GM21526 (cell line): ENCODE measurements around the gene RAET1G.
"Not testable (repeated sequence)": the region's sequence is repeated elsewhere in the genome, so short reads cannot be mapped to it uniquely, and the experiment has no call there.

Experiments used
- ATAC-seq: cut with Tn5 transposase; IDR thresholded peaks from one replicate; pipeline ENCODE4 v1.9.1; 2021; ENCODE audit warnings: moderate library complexity; ENCODE audit not compliant: unreplicated experiment, low FRiP score

Gene RAET1G

DNA sequence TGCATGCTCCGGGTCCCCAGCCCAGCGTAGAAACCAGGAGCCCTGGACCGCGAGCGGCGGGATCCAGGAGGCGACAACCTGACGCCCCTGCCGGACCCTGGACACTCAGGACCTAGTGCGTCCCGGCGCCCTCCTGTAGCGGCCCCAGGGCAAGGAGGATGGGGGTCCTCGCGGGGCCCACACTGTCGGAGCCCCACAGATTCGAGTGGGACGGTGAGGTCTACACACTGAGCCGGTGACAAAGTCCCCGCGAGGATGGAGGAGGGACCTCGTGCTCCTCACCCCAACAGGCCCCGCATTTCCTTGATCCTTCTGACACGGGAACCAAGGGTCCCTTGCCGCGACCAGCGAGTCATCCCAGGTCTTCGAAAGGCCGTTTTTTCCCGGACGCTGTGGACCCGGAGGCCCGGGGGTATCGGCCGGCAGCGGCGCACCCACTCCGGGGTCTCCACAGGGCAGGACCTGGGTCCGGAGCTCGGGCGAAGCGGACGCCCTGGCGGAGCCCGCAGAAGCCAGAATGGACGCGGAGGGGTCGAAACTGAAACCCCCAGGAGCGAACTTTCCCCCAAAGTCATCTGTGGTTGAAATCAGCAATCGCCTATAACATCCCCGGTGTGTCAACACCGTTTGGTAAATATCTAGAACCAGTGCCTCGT, 31.5 kb upstream of the RAET1G start:
- not testable (repeated sequence) for ATAC-seq

DNA sequence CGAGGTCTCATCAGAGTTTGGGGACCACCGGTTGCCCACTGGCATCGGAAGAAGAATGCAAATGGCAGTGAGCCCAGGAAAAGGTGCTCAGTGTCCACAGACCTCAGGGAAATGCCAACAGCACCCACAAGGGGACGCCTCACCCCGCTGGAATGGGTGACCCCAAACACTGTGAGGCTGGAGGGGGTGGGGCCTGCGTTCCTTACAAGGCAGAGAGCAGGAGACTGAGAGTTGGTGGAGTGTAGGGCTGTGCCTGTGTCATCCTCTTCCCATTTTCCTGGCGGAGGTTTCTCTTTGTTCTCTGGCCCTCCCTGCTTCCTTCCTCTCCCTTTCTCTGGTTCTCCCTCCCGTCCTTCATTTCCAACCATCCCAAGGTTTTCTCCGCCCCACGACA, 31.0 kb upstream of the RAET1G start:
- not testable (repeated sequence) for ATAC-seq

DNA sequence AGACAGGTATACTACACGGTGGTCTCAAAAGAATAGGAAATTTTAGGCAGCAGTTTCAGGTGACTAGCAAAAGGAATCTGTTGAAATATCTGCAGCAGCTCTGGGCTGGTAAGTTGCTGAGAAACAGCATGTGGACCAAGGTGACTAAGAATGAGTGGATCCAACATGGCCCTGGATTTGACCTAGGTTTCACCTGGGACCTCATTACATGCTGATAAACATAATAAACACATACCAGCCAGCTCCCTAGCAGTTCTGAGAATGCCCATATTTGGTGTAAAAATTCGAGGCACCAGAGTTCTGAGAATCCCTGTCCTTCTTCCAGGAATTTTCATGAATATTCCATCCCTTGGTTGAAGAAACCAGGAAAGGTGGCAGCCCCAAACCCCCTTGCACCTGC, 30.5 kb upstream of the RAET1G start:
- not testable (repeated sequence) for ATAC-seq

DNA sequence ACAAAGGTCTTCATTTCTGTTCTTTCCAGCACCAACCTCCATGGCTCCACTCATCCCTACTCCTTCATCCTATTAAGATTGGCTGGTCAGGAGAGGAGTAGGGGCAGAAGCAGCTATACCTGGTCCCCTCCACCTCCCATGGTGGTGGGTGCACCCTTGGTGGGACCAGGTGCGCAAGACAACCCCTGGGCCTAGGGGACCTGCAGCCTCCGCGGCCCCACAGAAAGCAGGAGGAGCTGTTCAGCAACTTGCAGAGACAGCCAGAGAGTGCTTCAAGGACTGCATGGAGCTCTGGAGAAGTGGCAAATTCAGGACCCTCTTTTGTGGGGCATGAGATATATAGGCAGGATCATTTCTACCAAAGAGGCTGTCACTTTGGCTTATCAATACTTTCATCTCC, 28.7 kb upstream of the RAET1G start:
- ATAC-seq, result no peak

DNA sequence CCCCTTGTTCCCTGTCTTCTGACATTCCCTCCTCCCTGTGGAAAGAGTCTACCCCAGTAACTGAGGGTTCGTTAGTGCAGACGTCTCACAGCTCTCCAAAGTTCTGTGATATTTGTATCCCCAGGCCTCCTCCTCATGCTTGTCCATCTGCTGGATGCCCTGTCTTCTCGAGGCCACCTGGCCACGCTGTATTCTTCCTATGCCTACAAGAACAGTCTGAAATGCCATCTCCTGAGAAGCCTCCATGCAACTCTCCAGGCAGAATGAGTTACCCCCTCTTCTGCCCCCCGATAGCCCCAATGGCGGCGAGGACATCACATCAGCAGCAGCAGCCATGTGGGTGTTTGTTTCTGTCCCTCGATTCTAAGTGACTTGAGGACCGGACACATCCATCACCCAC, 28.2 kb upstream of the RAET1G start:
- ATAC-seq, result no peak

DNA sequence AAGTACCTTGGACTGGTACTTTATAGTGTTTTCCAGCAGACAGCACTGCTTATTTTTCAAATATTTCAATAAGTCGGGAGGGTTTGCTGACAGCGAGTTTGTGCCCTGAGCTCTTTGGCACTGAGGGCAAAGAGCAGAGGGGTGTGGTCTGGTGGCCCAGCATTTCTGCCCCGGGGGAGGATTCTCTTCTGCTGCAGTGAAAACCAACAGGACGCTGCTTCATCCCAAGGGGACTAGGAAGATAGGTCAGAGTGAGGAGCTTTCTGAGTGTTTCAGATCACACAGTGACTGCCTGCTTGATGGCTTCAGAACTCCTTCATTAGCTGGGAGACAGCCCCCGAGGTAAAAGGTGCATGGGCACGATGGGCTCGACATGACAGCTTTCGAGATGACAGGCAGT, 27.5 kb upstream of the RAET1G start:
- ATAC-seq, result no peak

DNA sequence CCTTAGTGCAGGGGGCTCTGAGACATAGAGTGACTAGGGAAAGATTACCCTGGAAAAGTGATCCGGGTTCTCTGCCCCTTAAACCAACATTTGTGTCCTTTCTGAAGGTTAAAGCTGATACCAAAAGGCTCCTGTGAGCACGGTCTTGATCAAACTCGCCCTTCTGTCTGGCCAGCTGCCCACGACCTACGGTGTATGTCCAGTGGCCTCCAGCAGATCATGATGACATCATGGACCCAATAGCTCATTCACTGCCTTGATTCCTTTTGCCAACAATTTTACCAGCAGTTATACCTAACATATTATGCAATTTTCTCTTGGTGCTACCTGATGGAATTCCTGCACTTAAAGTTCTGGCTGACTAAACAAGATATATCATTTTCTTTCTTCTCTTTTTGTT, 25.7 kb upstream of the RAET1G start:
- ATAC-seq, result no peak

DNA sequence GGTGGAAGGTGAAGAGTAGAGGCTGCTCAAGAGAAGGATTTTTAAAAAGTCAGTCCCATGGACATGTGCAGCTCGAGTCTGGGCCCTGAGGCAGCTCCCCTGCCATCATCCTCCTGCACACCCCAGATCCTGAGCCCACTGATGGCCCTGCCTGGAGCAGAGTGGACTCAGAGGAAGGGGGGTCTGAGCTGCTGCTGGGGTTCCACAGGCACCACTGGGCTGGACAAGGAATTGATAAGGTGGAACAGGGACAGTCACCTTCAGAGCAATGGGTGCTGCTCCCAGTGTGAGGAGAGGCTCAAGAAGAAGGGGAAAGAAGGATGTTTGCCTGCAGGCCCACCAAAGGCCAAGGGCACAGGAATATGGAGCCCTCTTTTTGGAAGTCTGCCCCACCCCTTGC, 25.1 kb upstream of the RAET1G start:
- no peak for ATAC-seq

DNA sequence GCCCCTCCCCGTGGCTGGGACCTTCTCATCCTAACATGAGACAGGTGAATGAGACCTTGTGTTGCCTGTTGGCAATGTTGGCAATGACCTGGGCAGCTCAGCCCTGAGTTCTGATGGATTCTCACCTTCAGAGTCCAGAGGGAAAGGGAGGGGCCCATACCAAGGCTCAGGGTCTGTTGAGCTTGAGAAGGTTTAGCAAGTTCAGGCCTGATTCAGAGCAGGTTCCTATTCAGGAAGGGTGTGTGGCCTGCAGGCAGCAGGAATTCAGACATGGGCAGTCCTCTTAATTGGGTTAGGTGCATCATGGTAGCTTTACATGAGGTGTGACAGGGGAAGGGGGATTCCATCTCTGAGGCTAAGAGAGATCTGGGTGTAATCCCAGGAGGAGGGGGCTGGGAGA, 24.6 kb upstream of the RAET1G start:
- not testable (repeated sequence) for ATAC-seq

DNA sequence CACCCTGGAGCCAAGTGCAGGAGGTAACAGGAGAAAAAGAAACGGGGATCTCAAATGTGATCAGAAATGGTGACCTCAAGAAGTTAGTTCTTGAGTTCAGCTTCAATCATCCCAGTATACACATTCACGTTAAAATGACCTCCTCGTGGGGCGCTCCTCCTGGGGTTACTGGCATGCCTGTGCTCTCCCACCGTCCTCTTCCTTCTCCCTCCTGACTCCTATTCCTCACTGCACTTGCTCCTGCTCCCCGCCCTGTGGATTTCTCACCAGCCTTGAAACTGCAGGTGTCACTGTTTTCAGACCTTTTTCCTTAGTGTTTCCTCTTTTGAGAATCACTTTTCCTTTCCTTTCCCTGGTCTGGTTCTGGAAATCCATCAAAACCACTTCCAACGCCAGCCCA, 23.7 kb upstream of the RAET1G start:
- not testable (repeated sequence) for ATAC-seq

DNA sequence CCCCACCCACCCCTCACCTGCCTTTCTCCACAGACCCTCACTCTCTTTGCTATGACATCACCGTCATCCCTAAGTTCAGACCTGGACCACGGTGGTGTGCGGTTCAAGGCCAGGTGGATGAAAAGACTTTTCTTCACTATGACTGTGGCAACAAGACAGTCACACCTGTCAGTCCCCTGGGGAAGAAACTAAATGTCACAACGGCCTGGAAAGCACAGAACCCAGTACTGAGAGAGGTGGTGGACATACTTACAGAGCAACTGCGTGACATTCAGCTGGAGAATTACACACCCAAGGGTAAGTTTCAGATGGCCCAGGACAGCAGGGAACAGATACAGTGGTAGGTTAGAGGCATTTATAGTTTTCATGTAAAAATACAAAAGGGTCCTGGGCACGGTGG, 22.4 kb upstream of the RAET1G start:
- ATAC-seq, result not testable (repeated sequence)

DNA sequence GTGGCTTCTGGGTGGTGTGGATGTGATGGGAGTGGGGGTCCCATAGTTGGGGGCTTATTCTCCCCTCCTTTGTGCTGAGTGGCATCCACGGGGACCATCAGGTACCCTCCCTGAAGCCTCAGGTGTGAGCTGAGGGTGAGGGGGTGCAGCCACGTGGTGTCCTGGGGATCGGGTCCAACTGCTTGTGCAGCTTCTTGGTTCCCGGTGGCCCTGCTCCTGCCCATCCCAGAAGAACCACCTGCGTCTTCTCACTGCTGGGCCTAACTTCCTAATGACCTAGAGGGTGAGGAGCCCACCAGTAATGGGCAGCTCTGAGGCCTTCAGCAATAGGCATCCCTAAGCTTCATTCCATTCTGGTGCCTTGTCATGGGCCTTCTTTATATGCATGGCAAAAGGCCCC, 20.4 kb upstream of the RAET1G start:
- ATAC-seq, result not testable (repeated sequence)

DNA sequence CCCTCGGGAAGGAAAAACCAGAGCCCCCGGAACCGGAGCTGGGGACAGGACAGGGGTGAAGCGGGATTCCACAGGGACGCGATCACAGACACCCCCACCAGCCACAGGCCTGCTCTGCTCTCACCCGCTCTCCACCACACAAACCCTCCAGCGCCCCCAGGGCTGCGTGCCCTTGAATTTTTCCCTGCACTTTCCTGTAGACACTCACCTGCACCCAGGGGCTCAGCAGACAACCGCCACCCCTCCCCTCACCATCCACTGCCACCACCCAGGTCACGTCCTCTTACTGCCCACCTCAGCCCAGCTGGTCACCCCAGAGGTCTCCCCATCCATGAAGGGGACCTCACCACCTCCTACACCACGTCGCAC, 19.5 kb upstream of the RAET1G start:
- no peak for ATAC-seq

DNA sequence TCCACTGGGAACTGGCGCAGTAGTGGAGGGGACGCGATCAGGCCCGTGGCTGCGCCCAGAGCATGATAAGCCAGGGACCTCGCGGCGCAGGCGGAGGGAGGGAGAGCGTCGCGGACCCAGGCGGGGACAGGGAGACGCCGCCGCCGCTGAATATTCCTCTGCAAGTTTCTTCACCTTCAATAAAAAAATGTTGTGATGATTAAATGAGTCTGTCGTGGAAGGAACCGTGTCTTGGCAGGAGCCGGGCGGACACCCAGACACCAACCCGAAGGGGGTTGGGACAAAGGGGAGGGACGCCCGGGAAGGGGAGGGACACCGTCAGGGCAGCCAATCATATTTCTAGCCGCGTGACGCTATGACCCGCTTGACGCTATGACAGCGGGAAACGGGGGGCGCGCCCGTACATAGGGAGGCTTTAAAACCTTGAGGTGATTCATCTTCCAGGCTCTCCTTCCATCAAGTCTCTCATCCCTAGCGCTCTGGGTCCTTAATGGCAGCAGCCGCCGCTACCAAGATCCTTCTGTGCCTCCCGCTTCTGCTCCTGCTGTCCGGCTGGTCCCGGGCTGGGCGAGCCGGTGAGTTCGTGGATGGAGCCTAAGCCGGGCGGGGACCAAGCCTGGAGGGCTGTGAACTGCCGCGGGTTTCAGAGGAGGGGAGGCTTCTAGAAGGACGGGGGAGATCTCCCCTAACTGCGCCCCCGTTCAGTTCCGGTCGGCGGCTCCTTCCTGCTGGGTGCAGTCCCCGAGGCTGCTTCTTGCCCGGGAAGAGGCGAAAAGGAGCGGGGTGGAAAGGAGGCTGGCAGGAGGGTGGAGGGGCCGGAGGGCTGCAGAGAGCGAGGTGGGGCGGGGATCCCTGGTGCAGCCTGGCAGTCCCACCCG, 18.9 kb upstream of the RAET1G start, which contains the start of gene ULBP2:
Gene ULBP2 (plus strand): TSS at position 432 of the 878 bp plus-strand sequence. CDS start 59 bp downstream, at position 491.
- peak; percentile 45 for ATAC-seq

DNA sequence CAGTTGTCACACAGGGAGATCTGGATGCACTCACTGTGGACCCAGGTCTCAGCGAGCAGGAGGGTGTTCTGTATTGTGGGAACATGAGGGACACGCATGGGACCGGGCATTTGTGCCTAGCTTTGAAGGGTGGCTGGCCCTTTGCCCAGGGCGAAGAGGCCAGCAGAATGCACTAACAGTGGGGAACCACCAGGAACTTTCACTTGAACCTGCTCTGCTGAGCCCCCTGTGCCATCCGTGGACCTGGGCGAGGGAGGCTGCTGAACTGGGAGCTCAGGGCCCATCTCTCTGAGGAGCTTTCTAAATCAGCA, 17.7 kb upstream of the RAET1G start:
- no peak for ATAC-seq

DNA sequence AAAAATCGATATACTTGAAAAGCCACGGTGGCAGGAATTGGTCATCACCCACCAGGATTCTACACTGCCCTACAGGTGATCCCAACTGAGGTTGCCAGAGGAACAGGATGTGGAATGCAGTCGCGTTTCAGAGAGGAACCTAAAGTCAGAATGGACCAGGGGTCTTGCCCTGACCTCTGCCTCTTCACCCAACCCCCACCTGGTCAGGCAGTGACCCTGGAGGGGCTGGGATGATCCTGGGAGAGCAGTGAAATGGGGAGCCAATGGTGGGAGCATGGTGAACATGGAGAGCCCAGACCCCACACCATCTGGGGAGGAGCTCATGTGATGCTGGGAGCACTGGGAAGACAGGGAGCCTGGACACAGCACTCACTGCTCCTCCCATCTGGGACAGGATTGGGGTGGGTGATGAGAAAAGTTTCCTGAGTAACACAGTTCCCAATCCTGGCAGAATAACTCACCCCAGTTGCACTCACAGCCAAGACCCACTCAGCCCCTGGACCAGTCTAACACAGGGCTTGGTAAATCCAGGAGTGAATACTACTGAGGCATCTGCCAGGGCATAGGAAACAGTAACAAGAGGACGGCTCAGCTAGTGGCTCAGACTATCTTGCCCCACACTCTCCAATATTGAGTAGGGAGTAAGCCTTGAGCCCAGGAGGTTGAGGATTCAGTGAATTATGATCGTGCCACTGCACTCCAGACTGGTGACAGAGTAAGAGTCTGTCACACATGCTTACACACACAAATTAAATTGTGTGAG, 17.2 kb upstream of the RAET1G start:
- no peak for ATAC-seq

DNA sequence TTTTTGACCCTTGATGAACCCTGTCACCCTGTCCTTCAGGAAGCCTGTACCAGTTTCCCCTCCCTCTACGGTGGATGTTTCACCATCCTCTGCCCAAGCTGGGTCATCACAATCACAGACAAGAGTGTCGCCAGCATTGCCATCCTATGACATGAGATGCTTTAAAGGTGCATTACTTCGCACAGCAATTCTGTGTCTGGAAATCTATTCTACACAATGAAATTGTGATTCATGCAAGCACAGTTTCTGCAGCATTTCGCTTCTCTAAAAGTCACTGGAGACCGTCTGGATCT, 16.4 kb upstream of the RAET1G start:
- no peak for ATAC-seq

DNA sequence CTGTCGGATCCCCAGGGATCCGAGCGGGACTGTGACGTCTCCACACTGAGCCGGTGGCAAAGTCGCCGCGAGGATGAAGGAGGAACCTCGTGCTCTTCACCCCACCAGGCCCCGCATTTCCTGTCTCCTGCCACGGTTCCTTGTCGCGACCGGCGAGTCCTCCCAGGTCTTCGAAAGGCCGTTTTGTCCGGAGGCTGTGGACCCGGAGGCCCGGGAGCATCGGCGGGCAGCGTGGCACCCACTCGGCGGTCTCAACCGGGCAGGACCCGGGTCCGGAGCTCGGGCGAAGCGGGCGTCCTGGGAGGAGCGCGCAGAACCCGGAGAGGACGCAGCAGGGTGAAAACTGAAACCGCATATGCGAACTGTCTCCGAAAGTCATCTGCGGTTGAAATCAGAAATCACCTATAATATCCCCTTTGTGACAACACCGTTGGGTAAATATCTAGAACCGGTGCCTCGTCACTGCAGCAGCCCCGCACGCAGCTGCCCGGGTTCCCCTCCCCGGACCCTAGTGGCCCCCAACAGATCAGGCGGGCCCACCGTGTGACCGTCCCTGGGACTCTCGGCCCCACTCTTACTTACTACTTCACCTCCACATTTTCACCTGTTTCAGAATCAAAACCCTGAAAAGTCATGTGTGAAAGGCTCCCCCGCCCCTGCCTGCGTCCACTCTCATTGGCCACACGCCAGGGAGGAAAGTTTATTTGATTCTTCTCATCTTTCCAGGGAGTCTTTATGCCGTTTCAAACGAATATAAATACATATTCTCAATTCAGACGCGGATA, 15.8 kb upstream of the RAET1G start:
- ATAC-seq, result peak; percentile 66

DNA sequence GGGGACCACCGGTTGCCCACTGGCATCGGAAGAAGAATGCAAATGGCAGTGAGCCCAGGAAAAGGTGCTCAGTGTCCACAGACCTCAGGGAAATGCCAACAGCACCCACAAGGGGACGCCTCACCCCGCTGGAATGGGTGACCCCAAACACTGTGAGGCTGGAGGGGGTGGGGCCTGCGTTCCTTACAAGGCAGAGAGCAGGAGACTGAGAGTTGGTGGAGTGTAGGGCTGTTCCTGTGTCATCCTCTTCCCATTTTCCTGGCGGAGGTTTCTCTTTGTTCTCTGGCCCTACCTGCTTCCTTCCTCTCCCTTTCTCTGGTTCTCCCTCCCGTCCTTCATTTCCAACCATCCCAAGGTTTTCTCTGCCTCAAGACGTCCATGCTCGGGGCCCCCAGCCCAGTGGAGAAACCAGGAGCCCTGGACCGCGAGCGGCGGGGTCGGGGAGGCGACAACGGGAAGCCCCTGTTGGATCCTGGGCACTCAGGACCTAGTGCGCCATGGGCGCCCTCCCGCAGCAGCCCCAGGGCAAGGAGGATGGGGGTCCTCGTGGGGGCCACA, 15.2 kb upstream of the RAET1G start:
- not testable (repeated sequence) for ATAC-seq

DNA sequence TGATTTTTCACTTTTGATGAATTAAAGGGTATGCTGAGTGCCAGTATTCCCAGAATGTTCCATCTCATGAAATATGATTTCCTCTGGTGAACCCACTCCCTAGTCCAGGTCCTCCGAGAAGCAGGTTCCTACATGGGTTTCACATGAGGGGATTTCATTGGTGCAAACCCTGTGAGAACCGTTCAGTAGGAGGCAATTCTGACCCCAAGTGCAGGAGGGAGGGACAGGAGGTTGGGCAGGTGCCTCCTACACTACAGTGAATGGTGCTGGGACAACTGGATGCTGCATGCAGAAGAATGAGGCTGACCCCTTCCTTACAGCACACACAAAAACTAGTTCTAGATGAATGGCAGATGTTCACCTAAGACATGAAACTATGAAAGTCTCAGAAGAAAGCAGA, 13.8 kb upstream of the RAET1G start:
- no peak for ATAC-seq

DNA sequence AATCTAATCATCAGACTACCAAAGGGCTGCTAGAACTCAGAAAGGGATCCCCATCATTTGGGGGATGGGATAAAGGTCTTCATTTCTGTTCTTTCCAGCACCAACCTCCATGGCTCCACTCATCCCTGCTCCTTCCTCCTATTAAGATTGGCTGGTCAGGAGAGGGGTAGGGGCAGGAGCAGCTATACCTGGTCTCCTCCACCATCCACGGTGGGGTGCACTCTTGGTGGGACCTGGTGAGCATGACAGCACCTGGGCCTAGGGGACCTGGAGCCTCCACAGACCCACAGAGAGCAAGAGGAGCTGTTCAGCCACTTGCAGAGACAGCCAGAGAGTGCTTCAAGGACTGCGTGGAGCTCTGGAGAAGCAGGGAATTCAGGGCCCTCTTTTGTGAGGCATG, 12.7 kb upstream of the RAET1G start:
- ATAC-seq, result no peak
